H9 (cell line): ENCODE results near the gene TRMT61A. TPM values are rescaled to one million over a fixed set of nuclear protein-coding genes. Genes with fewer than 3 reads are reported as not detected.

Experiments
- DNase-seq: peaks from one replicate; pipeline ENCODE4 v3.0.0-alpha.2; 2017
- H2AFZ ChIP-seq: one replicate; pipeline ENCODE4 v1.6.1; 2013; ENCODE audit warnings: mild to moderate bottlenecking, low read length, control low read depth, moderate library complexity
- H2AK5ac ChIP-seq: 2 replicates; pipeline ENCODE4 v1.6.1; 2013; ENCODE audit warnings: low read length, control low read depth, mixed read lengths; ENCODE audit not compliant: insufficient read length
- H2BK120ac ChIP-seq: one replicate; pipeline ENCODE4 v1.6.1; 2013; ENCODE audit warnings: low read depth, mild to moderate bottlenecking, low read length, control low read depth, inconsistent platforms; ENCODE audit not compliant: poor library complexity, severe bottlenecking
- H2BK12ac ChIP-seq: 2 replicates; pipeline ENCODE4 v1.6.1; 2013; ENCODE audit warnings: low read length, control low read depth, mixed read lengths, low read depth; ENCODE audit not compliant: insufficient read length
- H2BK15ac ChIP-seq: 2 replicates; pipeline ENCODE4 v1.6.1; 2013; ENCODE audit warnings: low read depth, low read length, control low read depth
- H2BK20ac ChIP-seq: one replicate; pipeline ENCODE4 v1.6.1; 2013; ENCODE audit warnings: low read depth, mild to moderate bottlenecking, low read length, control low read depth, inconsistent platforms; ENCODE audit not compliant: poor library complexity, severe bottlenecking
- H2BK5ac ChIP-seq: 2 replicates; pipeline ENCODE4 v1.6.1; 2013; ENCODE audit warnings: low read length, control low read depth, mixed read lengths; ENCODE audit not compliant: insufficient read length
- H3K14ac ChIP-seq: 2 replicates; pipeline ENCODE4 v1.6.1; 2013; ENCODE audit warnings: low read length, control low read depth; ENCODE audit not compliant: insufficient read depth
- H3K18ac ChIP-seq: 2 replicates; pipeline ENCODE4 v1.6.1; 2013; ENCODE audit warnings: low read depth, mild to moderate bottlenecking, mixed read lengths, low read length, control low read depth; ENCODE audit not compliant: insufficient read length
- H3K23ac ChIP-seq: 2 replicates; pipeline ENCODE4 v1.6.1; 2013; ENCODE audit warnings: low read length, control low read depth, mixed read lengths, low read depth; ENCODE audit not compliant: insufficient read length
- H3K23me2 ChIP-seq: 2 replicates; pipeline ENCODE4 v1.6.1; 2013; ENCODE audit warnings: low read depth, mild to moderate bottlenecking, mixed read lengths, low read length, control low read depth; ENCODE audit not compliant: insufficient read length, poor library complexity, severe bottlenecking
- H3K27ac ChIP-seq: 2 replicates; pipeline ENCODE4 v1.5.1; 2013; ENCODE audit warnings: low read length, control low read depth, mixed read lengths, low read depth; ENCODE audit not compliant: insufficient read length
- H3K27me3 ChIP-seq: 2 replicates; pipeline ENCODE4 v1.6.1; 2013; ENCODE audit warnings: low read length, control low read depth, inconsistent platforms; ENCODE audit not compliant: insufficient read depth
- H3K4ac ChIP-seq: 2 replicates; pipeline ENCODE4 v1.6.1; 2013; ENCODE audit warnings: low read depth, mild to moderate bottlenecking, control low read depth, inconsistent platforms, low read length, moderate library complexity
- H3K4me1 ChIP-seq: 2 replicates; pipeline ENCODE4 v1.6.1; 2013; ENCODE audit warnings: low read length, control low read depth, inconsistent platforms; ENCODE audit not compliant: insufficient read depth
- H3K4me2 ChIP-seq: 2 replicates; pipeline ENCODE4 v1.6.1; 2013; ENCODE audit warnings: low read length, control low read depth, mixed read lengths; ENCODE audit not compliant: insufficient read length, insufficient read depth
- H3K56ac ChIP-seq: 2 replicates; pipeline ENCODE4 v1.6.1; 2013; ENCODE audit warnings: low read depth, mild to moderate bottlenecking, mixed read lengths, low read length, control low read depth; ENCODE audit not compliant: insufficient read length
- H3K79me1 ChIP-seq: 2 replicates; pipeline ENCODE4 v1.6.1; 2013; ENCODE audit warnings: low read depth, mild to moderate bottlenecking, moderate library complexity, low read length, control low read depth, inconsistent platforms; ENCODE audit not compliant: insufficient read depth, poor library complexity, severe bottlenecking
- H3K79me2 ChIP-seq: 2 replicates; pipeline ENCODE4 v1.6.1; 2013; ENCODE audit warnings: low read length, control low read depth, inconsistent platforms; ENCODE audit not compliant: insufficient read depth
- H3K9ac ChIP-seq: 2 replicates; pipeline ENCODE4 v1.6.1; 2013; ENCODE audit warnings: low read length, control low read depth, mixed read lengths; ENCODE audit not compliant: insufficient read length; ENCODE audit errors: extremely low read depth
- H3K9me3 ChIP-seq: one replicate; pipeline ENCODE4 v1.6.1; 2013; ENCODE audit warnings: low read depth, low read length, inconsistent platforms; ENCODE audit not compliant: control insufficient read depth
- H3T11ph ChIP-seq: one replicate; pipeline ENCODE4 v1.6.1; 2013; ENCODE audit warnings: mild to moderate bottlenecking, low read length, control low read depth, inconsistent platforms
- H4K20me1 ChIP-seq: one replicate; pipeline ENCODE4 v1.6.1; 2013; ENCODE audit not compliant: control insufficient read depth, insufficient read length, insufficient read depth
- H4K5ac ChIP-seq: 2 replicates; pipeline ENCODE4 v1.6.1; 2013; ENCODE audit warnings: low read depth, mild to moderate bottlenecking, mixed read lengths, low read length, control low read depth; ENCODE audit not compliant: insufficient read length
- H4K8ac ChIP-seq: replicated peaks from 2 replicates; pipeline ENCODE4 v1.6.1; 2013; ENCODE audit warnings: low read length, control low read depth, mixed read lengths, low read depth; ENCODE audit not compliant: insufficient read length
- H4K91ac ChIP-seq: 2 replicates; pipeline ENCODE4 v1.6.1; 2013; ENCODE audit warnings: low read depth, mild to moderate bottlenecking, moderate library complexity, mixed read lengths, low read length, control low read depth; ENCODE audit not compliant: insufficient read length
- H3K27ac Mint-ChIP-seq, 3 experiments: 2 replicates in 2 of 3; 3 replicates in 1 of 3; pipeline ENCODE4 v1.8.0; 2020 to 2021; ENCODE audit warnings: mixed read lengths in 3 of 3, mild to moderate bottlenecking in 1 of 3, moderate library complexity in 1 of 3
- H3K27me3 Mint-ChIP-seq: 2 replicates; pipeline ENCODE4 v1.8.0; 2021; ENCODE audit warnings: low read depth, mild to moderate bottlenecking, moderate library complexity, mixed read lengths
- H3K36me3 Mint-ChIP-seq, 3 experiments: 2 replicates in 2 of 3; 3 replicates in 1 of 3; pipeline ENCODE4 v1.8.0; 2020 to 2021; ENCODE audit warnings: low read depth in 3 of 3, mixed read lengths in 3 of 3; ENCODE audit not compliant: insufficient read depth in 1 of 3
- H3K4me1 Mint-ChIP-seq, 2 experiments: 2 replicates each; pipeline ENCODE4 v1.8.0; 2020; ENCODE audit warnings: mixed read lengths in 2 of 2
- H3K4me3 Mint-ChIP-seq, 2 experiments: 2 replicates in 1 of 2; 3 replicates in 1 of 2; pipeline ENCODE4 v1.8.0; 2020 to 2021; ENCODE audit warnings: mild to moderate bottlenecking in 2 of 2, mixed read lengths in 2 of 2, moderate library complexity in 1 of 2
- H3K9me3 Mint-ChIP-seq, 2 experiments: 2 replicates in 1 of 2; 3 replicates in 1 of 2; pipeline ENCODE4 v1.8.0; 2020; ENCODE audit warnings: mild to moderate bottlenecking in 2 of 2, mixed read lengths in 2 of 2, moderate library complexity in 1 of 2
- WGBS: extraction: QIAGEN DNeasy Blood & Tissue Kit; methylation state at CpG from one replicate; pipeline ENCODE4 v1.1.7; 2013; ENCODE audit warnings: missing lambda C conversion rate, low lambda C conversion rate, mixed read lengths; ENCODE audit not compliant: insufficient read length; ENCODE audit errors: extremely low coverage; 5-methylcytosine and 5-hydroxymethylcytosine counted together
- long read RNA-seq: library from polyadenylated mRNA; unstranded; transcript quantifications from one replicate; pipeline ENCODE4 v2.0.0, GENCODE V29; 2020
- total RNA-seq: library from RNA; stranded (reverse); gene quantifications from 2 replicates; pipeline ENCODE4 v1.2.1, GENCODE V29; 2021
- TF ChIP-seq, protein P1 (sequence below): fragments of 200-600 bp; sonication (generic); conservative IDR thresholded peaks from 3 replicates; pipeline ENCODE4 v1.8.0; 2021; ENCODE audit warnings: antibody characterized with exemption, mild to moderate bottlenecking

TRMT61A gene
- 21.9 and 22.2 TPM in 2 replicates for total RNA-seq
- long read RNA-seq, transcript TRMT61A-201 (3 exons, 2,827 nt): minor isoform, 15 of 397 reads
- long read RNA-seq, transcript TRMT61A-202 (4 exons, 3,229 nt): major isoform, 318 of 397 reads
- long read RNA-seq, partial matches to known transcripts: 21 of 397 reads
- long read RNA-seq, other reads (novel, unspliced or antisense): 43 of 397 reads

DNA sequence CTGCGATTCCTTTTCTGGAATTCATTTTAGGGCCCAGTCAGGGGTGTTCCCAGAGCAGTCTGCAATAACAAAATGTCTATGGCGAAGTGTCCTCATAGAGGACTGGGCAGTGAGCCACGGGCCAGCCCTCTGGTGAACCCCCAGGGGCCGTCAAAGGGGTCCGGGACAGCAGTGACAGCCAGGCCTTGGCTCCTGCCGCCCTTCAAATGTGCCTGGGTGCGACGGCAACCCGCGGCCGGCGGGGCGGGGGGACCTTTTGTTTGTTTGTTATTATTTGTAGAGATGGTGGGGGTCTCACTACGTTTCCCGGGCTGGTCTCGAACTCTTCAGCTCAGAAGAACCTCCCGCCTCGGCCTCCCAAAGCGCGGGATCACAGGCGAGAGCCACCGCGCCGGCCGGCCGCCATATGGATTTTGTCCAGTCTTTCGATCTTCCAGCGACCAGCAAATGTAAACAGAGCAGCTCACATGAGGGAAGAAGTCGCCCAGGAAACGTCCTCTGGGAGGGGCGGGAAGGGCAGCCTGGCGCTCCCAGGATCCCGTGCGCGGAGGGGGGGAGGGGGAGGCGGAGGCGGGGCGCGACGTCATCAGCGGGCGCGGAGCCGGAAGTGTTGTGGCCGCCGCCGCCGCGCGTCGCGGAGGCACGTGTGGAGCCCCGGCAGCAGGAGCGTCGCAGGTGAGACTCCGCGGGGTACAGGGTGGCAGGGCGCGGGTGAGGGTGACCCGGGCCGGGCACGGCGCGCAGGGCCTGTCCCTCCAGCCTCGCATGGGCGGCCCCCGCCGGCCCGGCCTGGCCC, at the start of gene TRMT61A:
Gene TRMT61A (plus strand): TSS at position 610 of the 796 bp plus-strand sequence. CDS start 783 bp downstream, outside the sequence.
- Histone ChIP-seq H3K4me1 (no peaks in the 10 kb centered on the region; the same call in 1 of the 2 replicates), H3K14ac (peak within 1 kb of the TSS; percentile 89), H3T11ph (no peak within 1 kb of the TSS), H3K23me2 (peaks cover 8% of the 10 kb centered on the region), H2AK5ac (no peak within 1 kb of the TSS), H3K9me3 (no peaks in the 10 kb centered on the region), H4K8ac (no peak within 1 kb of the TSS), H3K23ac (no peak within 1 kb of the TSS), H2BK120ac (no peak within 1 kb of the TSS), H4K20me1 (peaks cover 4% of the 10 kb centered on the region), H3K27me3 (peaks cover 1% of the 10 kb centered on the region; the same call in 1 of the 2 replicates), H3K4ac (no peak within 1 kb of the TSS), H3K79me2 (peaks cover 10% of the 10 kb centered on the region; the same call in 1 of the 2 replicates), H3K79me1 (peaks cover 13% of the 10 kb centered on the region), H2BK15ac (no peak within 1 kb of the TSS), H3K27ac (no peak within 1 kb of the TSS), H2BK20ac (no peak within 1 kb of the TSS), H4K5ac (no peak within 1 kb of the TSS), H3K4me2 (peak within 1 kb of the TSS; percentile 93), H3K56ac (no peak within 1 kb of the TSS), H2AFZ (no peak within 1 kb of the TSS), H3K18ac (peak within 1 kb of the TSS; percentile 72), H2BK12ac (no peak within 1 kb of the TSS), H4K91ac (no peak within 1 kb of the TSS), H2BK5ac (no peak within 1 kb of the TSS), H3K9ac (peak within 1 kb of the TSS; percentile 64)
- TF ChIP-seq, protein P1, sequence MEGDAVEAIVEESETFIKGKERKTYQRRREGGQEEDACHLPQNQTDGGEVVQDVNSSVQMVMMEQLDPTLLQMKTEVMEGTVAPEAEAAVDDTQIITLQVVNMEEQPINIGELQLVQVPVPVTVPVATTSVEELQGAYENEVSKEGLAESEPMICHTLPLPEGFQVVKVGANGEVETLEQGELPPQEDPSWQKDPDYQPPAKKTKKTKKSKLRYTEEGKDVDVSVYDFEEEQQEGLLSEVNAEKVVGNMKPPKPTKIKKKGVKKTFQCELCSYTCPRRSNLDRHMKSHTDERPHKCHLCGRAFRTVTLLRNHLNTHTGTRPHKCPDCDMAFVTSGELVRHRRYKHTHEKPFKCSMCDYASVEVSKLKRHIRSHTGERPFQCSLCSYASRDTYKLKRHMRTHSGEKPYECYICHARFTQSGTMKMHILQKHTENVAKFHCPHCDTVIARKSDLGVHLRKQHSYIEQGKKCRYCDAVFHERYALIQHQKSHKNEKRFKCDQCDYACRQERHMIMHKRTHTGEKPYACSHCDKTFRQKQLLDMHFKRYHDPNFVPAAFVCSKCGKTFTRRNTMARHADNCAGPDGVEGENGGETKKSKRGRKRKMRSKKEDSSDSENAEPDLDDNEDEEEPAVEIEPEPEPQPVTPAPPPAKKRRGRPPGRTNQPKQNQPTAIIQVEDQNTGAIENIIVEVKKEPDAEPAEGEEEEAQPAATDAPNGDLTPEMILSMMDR: no peak
- DNase-seq: peak; percentile 90
- Mint-ChIP-seq H3K27me3 (peaks cover 29% of the 10 kb centered on the region), H3K36me3 (peaks cover under 1 to 8% (median 4%) of the 10 kb centered on the region in 3 experiments; a peak in 5 of 7 replicates), H3K4me1 (peaks cover 14 to 37% of the 10 kb centered on the region in 2 experiments), H3K4me3 (peak within 1 kb of the TSS; percentile 91 to 97), H3K9me3 (peaks cover under 1 to 2% of the 10 kb centered on the region in 2 experiments; a peak in 4 of 5 replicates), H3K27ac (peak within 1 kb of the TSS; percentile 74 to 99 (median 87); a peak in 6 of 7 replicates)
- no CpG with 5 or more reads among the region's 70 CpGs for WGBS
